HG02571 (cell line): ENCODE measurements around the gene TMBIM6.

ENCODE experiments used
- ATAC-seq: cut with Tn5 transposase; IDR thresholded peaks from one replicate; pipeline ENCODE4 v1.9.1; 2021; ENCODE audit warnings: mild to moderate bottlenecking, moderate library complexity; ENCODE audit not compliant: unreplicated experiment

TMBIM6 gene

DNA sequence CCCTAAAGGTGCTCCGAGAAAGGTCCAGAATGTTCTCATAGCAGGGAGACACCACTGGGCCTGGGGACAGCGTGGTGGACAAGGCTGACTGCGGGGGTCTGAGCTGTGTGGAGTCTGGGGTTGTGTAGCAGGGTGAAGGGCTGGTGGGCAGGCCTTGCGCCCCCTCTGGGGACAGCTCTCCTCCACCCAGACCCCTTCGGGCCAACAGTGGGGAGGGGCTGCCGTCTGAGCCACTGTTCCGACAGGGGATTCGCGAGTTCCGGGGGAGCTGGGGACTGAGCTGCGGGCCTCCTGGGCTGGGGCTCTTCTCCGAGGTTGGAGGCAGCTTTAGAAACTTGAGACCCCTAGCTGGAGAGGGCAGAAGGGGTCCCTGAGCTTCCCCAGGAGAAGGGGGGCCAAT is 54.8 kb downstream of the TMBIM6 start:
- no peak for ATAC-seq

DNA sequence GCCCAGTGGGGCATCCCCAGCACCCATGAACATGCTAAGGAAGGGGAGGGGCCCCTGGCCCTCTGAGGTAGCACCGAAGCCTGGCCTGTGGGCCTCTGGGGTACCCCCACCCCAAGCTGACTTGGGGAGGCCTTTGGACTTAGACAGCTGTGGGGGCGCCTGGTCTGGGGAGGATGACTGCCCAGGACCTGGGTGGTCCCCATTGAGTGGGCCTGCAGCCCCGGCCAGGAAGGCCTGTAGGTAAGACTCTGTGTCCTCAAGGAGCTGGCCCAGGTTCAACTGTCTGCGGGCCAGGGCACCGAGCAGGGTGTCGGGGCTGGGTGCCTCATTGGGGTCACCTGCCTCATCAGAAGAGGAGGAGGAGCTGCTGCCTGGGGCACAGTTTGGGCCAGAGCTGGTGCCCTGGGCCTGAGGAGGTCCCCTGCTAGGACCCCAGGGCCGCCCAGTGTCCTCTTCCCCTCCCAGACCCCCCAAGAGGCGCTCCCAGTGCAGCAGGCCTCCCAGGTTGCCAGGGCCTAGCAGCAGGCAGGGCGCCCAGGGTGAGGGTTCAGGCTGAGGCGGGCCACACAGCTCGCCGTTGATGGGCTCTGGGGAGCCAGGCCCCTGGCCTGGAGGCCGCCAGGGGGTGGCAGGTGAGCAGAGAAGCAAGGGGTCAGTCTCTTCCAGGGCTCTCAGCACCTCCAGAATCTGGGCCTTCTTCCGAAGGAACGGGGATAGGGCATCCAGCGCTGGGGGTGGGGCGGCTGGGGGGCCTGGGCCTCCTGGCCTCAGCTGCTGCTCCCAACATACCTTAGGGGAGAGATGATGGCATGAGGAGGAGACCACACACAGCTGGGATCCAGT is 55.5 kb downstream of the TMBIM6 start:
- ATAC-seq = no peak

DNA sequence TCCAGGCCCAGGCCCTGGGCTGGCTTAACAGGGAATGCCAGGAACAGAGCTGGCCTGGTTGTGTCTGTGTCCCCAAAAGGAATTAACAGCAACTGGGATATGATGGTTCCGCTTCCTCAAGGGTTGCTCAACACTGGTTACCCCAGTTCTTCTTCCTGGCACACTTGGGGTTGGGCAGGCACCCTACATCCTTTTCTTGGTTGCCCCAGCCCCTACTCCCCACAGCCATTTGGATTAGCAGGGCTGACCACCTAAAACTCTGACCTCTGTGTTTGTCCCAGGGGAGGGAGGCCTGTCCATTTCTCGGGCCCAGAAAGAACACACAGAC is 56.1 kb downstream of the TMBIM6 start:
- no peak for ATAC-seq

DNA sequence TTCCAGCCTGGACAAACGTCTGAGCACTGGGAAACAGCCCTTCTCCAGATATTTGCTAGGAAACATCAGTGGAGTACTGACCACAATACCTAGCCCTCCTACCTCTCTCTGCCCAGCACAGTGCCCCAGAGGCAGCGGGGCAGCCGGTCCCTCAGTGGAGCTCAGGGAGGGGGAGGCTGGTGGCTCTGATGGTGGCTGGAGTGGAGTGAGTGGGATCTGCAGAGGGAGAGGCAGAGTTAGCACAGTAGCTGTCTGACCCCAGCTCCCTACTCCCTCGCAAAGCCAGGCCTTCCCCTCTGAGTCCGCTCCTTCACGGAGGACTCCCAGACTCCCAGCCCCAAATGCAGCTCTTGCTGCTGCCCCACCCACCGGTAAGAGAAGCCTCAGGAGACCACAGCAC is 56.9 kb downstream of the TMBIM6 start:
- ATAC-seq = no peak

DNA sequence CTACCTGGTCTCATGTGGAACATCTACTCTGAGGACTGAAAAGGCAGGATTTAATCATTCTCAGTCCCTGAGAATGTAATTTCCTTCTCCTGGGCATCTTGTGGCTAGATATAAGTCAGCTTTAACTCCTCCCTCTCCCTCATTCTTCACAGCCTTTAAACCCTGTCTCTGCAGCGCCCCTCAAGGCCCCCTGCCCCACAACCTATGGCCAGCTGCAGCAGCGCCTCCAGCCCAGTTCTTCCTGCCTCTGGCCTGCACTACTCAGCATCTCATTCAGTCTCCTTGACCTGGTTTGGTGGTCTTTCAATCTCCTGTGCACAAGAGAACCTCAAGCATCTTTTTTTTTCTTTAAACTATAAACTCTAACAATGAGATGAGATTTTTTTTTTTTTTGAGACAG is 57.6 kb downstream of the TMBIM6 start:
- no peak for ATAC-seq

DNA sequence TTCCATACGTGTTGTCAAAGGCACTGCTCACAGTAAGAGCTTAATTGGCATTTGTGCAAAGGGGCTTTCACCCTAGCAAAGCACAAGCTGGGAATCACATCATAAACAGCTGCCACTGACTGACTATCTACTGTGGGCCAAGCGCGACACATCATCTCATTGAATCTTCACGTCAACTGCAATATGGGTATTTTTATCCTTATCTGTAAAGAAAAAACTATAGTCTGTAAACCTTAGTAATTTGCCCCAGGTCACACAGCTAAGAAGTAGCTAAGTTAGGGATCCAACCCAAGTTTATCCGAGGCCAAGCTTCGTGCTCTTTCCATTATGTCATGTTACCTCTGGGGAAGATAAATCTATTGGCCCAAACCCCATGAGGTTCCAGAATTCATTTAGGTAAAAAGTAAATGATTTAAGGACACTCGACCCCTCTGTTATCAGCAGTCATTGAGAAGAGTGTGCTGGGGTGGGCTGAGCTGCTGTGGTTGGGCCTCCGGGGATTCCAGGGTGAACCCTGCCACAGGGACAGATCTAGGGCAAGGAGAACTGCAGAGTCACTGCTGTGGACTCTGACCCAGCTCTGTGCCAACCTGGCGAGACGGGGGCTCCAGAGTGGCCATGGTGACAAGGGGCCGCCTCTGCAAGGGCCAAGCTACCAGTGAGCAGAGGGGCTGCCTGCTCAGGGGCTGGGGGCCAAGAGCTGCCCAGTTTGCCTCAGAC is 59.2 kb downstream of the TMBIM6 start:
- ATAC-seq = no peak

DNA sequence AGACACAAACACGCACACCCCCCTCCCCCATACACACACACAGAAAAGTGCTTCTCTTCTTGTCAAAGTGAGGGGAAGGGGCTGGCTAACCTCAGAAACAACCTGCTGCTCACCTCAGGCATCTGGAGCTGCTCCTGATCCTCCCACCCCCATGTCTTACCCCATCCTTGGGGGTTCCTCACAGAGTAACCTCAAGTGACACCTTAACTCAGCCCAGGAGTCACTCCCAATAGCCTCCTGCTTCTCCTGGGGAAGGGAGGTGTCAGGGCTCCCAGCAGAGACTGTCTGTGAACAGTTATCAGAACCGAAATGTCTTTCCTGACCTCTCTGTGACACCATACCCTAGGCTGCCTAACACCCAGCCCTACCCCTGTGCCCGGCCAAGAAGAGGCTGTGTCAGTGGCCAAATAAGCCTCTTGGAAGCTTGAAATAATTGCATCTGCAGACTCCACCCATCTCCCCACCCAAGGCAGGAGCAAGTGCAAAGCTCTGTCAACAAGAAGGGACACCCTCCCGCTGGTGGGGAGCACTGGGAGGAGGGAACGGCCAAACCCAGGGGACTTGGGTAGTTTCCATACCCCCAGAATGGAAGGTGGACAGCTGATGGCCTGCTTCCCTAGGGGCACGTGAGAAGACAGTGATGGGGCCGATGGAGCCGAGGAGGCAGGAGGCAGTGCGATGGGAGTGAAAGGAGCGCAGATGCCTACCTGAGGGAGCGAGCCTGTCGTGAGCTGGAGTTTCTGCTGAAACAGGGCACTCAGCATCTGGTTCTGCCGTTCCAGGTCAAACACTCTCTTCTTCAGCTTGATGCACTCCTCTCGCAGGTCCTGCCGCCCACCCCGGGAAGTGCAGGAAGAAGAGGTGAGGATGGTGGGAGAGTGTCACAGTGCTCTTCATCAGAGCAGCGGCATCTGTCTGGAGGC is 60.0 kb downstream of the TMBIM6 start:
- no peak for ATAC-seq

DNA sequence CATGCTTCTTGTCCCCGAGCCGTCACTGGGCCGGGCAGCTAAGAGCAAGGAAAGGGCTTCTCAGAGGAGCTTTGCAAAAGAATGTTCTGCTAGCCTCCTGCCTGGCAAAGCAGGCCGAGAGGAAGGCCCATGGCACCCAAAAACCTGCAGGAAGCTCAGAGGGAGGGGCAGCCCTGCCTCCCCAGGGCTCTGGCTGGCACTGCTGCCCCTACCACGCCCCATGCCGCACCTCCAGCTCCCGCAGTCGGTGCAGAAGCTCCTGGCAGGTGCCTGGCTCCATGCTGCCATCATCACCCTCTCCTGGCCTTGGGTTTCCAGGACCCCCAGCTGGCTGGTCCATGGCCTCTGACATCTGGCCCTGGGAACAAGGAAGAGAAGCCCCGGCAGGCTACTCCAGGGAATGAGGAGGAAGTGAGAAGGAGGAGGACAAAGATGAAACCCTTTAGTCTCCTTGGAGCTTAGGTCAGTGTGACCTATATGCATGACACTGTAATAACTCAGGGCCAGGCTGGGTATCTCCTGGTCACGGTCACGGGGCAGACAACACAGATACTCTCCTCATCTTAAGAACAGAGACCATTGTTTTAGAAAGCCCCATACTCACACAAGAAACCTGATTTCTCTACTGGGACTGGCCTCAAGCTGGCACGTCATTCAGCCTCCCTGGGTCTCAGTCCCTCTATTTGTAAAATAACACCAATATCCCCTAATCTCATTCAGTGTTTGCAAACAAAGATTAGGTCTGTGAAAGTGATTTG is 62.5 kb downstream of the TMBIM6 start:
- ATAC-seq = no peak

DNA sequence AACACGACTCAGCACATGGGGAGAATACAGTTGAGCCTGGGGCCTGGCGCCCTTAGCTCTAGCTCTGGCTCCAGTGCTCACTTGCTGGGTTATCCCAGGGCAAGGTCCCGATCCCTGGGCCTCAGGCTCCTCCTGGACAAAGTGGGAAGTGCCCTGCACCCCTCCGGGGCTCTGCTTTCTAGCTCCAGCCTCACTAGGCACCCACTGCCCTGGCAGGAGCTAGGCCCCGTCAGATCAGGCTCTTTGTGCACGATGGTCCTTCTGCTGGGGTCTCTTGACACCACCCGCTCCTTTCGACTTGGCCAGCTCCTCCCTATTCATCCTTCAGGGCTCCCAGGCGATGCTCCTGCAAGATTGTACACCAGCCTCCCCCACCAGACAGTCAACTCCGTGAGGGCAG is 63.5 kb downstream of the TMBIM6 start:
- ATAC-seq = no peak

DNA sequence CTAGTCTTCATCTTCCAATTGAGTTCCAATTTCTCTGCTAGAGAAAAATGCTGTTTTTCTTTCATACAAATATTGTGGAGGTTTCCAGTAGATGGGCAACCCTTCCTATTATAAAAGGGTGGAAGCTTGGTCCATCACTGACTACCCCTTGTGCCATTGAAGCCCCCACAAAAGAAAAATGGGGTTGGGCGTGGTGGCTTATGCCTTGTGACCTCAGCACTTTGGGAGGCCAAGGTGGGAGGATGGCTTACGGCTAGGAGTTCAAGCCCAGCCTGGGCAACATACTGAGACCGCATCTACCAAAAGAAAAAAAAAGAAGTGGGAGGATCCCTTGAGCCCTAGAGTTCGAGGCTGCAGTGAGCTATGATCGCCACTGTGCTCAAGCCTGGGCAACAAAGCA is 64.1 kb downstream of the TMBIM6 start:
- ATAC-seq = no peak

DNA sequence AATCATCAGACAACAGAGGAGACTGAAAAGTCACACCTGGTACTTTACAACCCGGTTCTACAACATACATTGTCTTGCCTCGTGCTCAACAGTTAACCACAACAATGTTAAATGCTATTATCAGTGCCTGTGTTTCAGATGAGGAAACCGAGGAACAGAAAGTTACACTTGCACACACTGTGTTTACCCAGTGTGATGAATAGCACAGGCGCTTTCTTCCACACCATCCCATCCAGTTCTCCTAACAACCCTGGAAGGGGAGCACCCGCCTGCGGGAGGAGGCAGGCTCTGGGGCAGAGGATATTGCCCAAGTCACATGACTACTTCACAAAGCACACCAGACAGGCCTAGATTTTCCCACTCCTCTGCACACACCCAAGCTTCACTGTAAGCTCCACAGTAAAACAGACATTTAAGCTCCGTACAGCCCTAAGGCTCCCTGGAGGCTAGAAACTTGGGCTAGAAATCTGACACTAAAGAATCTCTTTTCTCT is 65.0 kb downstream of the TMBIM6 start:
- no peak for ATAC-seq

DNA sequence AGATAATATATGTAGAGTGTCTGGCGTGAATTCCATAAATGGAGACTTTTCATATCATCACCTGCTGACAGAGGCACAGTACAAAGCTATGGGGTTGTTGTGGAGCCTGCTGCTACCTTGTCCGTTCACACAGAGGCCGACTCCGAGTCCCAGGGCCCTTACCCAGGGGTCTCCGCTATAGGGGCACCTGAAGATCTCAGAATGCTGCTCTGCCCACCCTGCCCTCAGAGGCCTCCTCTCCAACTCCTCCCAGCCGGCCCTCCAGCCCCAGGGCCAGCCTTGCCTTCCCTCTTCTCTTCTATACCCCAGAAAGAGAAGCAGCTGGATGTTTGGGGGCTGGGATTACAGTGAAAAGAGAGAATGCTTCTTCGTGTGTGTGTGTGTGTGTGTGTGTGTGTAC is 65.5 kb downstream of the TMBIM6 start:
- ATAC-seq = no peak

DNA sequence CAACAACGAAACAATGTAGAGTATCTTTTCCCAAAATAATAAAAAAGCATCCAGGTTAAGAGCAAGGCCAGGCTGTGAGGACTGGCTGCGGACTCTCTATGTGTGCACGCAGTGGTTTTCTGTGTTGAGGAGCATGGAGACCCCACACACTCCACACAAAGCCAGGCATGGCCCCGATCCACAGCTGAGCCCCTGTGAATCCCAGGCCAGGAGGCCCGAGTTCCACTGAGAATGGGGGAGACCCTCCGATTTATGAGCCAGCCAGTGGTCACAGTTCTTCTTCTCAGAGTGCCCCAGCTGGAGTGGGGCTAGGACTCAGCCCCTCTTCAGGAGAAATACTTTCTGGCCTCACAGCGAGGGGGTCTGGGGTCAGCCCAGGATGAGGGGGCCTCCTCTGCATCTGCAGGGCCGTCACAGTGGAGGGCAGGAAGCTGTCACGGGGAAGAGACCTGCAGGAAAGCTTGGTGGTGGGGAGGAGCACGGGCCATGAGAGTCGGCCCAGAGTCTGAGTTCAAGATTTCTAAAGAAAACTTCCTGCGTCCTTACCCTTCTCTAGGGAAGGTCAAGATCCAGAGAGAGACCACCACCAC is 66.7 kb downstream of the TMBIM6 start:
- ATAC-seq = no peak

DNA sequence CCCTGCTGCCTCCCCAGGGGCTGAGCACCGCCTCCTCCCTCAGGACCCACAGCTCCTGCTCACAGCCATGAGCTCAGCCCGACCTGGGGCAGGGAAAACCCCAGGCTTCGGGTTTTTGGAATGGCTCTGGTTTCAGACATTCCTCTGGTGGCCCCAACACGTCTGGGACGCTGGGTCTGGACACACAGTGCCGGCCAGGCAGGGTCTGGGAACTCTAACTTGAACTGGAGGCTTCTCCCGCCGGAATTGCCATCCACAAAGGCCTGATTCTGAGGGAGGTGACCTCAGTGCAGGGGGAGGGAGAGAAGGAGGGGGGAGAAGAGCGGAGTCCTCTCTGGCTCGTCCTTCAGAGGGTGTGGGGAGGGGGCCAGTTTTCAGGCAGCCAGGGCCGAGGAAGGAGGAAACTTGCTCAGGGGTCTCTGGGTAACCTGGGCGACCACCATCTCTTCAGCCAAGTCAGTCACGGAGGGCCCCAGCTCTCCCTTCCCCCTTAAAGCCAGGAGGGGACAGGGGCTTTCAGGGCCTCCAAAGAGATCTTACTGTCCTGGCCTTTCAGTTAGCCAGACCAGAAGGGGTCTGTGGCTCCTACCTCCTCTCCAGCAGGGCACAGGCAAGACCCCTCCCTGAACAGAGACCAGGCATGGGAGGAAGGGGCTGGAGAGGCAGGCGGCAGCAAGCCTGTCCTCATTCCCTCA is 67.5 kb downstream of the TMBIM6 start:
- ATAC-seq = no peak

DNA sequence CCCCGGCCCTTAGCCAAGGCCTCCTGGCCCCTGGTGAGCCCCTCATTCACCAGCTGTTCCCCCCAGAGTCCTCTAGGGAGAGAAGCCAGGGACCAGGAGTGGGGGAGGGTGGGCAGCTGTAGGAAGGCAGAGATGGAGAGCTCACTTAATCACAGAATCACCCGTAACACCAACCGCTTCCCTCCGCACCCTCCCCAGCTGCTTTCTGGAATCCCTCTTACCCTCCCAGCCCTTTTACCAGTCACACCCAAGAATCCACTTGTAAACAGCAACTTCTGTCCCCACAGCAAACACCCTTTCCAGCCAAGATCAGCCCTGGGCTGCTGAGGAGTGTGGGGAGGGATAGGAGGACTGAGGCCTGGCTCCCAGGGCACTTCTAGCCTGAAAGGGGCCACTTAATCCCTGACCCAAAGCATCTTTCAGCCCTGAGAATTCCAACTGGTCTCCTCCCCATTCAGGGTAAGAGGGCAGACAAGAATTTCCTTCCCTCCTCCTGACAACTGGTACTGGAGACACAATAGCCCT is 68.1 kb downstream of the TMBIM6 start:
- ATAC-seq = no peak

DNA sequence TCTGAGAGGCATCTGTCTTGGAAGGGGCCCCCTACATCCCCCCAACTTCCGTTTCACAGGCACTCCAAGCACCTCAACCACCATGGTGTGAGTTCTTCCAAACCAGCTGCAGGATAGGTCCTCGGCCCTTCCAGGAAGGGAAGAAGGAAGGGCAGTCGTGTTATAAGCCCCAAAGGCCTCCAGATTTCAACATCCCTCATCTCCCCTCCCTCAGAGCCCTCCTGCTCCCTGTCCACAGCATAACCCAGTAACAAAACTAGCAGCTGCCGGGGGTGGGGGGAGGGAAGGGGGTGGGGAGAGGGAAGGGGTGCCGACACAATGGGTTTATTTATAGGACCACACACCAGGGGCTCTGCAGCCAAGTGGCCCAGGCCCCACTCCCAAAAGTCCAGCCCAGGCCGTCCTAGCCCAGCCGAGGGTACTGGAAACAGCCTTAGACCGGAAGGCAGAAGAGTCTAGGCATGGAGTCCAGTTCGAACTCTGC is 68.6 kb downstream of the TMBIM6 start:
- no peak for ATAC-seq

DNA sequence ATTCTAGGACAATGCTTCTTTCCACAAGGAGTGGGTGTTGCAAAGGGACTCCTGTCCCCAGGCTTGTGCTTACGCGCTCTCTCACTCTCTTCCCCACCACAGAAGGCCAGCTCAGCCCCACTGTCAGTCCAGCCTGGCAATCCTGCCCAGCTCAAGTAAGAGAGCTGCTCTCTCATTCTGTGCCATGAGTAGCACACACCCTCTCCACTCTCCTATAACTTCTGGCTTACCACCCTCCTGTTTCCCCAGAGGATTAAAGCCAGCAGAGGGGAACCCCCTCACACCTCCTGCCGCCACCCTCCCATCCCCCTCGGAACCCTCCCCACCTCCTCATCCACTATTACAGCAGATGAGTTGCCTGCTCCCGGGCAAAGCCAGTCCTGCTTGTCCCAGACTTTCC is 69.8 kb downstream of the TMBIM6 start:
- no peak for ATAC-seq

DNA sequence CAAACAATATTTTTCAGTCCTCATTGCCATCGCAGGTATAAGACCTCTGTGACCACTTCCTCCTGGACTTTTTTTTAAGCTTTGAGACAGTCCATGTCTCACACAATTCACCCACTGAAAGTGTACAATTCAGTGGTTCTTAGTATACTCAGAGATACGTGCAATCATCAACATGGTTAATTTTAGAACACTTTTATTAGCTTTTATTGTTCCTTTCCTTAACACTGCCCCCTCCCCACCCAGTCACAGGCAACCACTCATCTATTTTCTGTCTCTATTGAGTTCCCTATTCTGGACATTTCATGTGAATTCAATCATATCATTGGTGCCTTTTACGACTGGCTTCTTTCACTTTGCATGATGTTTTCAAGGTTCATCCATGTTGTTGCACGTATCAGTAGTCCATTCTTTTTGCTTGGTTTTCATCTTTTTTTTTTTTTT is 70.6 kb downstream of the TMBIM6 start:
- no peak for ATAC-seq

DNA sequence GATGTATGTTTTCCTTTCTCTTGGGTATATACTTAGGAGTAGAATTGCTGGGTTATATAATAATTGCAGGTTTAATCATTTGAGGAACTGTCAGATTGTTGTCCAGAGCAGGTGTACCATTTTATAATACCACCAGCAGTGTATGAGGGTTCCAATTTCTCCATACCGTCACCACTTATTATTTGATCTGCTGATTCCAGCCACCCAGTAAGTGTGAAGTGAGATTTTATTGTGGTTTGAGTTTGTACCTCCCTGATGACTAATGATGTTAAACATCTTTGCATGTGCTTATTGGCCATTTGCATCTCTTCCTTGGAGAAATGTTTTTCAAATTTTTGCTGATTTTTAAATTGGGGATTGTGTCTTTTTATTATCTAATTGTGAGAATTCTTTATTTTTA is 71.8 kb downstream of the TMBIM6 start:
- ATAC-seq = no peak
